OCI-LY3 (cell line): ENCODE measurements around the gene CMIP.

Source experiments
- H2AFZ ChIP-seq: fragments of 200-600, 300-600 bp; shearing (Covaris generic); 2 replicates; pipeline ENCODE4 v1.6.0; 2014; ENCODE audit warnings: antibody characterized with exemption, low read depth, low read length
- H3K27ac ChIP-seq: fragments of 200-600, 300-600 bp; sonication (generic); 2 replicates; pipeline ENCODE4 v1.5.1; 2014; ENCODE audit warnings: mild to moderate bottlenecking, low read length, moderate library complexity, mixed read lengths
- H3K27me3 ChIP-seq: fragments of 200-600, 300-600 bp; sonication (generic); 2 replicates; pipeline ENCODE4 v1.6.1; 2014; ENCODE audit warnings: low read depth, low read length, mixed read lengths
- H3K36me3 ChIP-seq: fragments of 200-600, 300-600 bp; sonication (generic); replicated peaks from 2 replicates; pipeline ENCODE3; 2014; ENCODE audit warnings: low read depth, low read length, mixed read lengths
- H3K4me1 ChIP-seq: fragments of 300-600, 200-600 bp; sonication (generic); 2 replicates; pipeline ENCODE4 v1.6.1; 2014; ENCODE audit warnings: low read length, mixed read lengths
- H3K4me2 ChIP-seq: fragments of 200-600, 300-600 bp; sonication (generic); 2 replicates; pipeline ENCODE4 v1.6.1; 2014; ENCODE audit warnings: low read length, mixed read lengths
- H3K4me3 ChIP-seq: fragments of 300-600, 200-600 bp; sonication (generic); 2 replicates; pipeline ENCODE4 v1.5.1; 2014; ENCODE audit warnings: antibody characterized with exemption, mild to moderate bottlenecking, low read length, moderate library complexity
- H3K79me2 ChIP-seq: fragments of 300-600, 200-600 bp; shearing (Covaris generic); 2 replicates; pipeline ENCODE4 v1.6.1; 2014; ENCODE audit warnings: mild to moderate bottlenecking, low read length, mixed read lengths
- H3K9ac ChIP-seq: fragments of 300-600, 200-600 bp; shearing (Covaris generic); 2 replicates; pipeline ENCODE4 v1.6.0; 2014; ENCODE audit warnings: mild to moderate bottlenecking, low read length, moderate library complexity
- H3K9me3 ChIP-seq: fragments of 200-600, 300-600 bp; shearing (Covaris generic); 2 replicates; pipeline ENCODE4 v1.6.1; 2014; ENCODE audit warnings: low read length, mixed read lengths; ENCODE audit not compliant: insufficient read depth
- H4K20me1 ChIP-seq: fragments of 200-600, 300-600 bp; sonication (generic); 2 replicates; pipeline ENCODE4 v1.6.1; 2016; ENCODE audit warnings: low read length, mixed read lengths; ENCODE audit not compliant: insufficient read depth
- EZH2phosphoT487 ChIP-seq: fragments of 200-600 bp; shearing (Covaris generic); IDR thresholded peaks from 2 replicates; pipeline ENCODE4 v1.6.1; 2018; ENCODE audit warnings: antibody characterized with exemption, mixed run types, low read depth
- TF ChIP-seq, protein P1 (sequence below): fragments of 200-600, 300-600 bp; sonication (generic); IDR thresholded peaks from 2 replicates; pipeline ENCODE4 v1.5.1; 2014; ENCODE audit warnings: antibody characterized with exemption, low read length, low read depth

Gene CMIP

DNA sequence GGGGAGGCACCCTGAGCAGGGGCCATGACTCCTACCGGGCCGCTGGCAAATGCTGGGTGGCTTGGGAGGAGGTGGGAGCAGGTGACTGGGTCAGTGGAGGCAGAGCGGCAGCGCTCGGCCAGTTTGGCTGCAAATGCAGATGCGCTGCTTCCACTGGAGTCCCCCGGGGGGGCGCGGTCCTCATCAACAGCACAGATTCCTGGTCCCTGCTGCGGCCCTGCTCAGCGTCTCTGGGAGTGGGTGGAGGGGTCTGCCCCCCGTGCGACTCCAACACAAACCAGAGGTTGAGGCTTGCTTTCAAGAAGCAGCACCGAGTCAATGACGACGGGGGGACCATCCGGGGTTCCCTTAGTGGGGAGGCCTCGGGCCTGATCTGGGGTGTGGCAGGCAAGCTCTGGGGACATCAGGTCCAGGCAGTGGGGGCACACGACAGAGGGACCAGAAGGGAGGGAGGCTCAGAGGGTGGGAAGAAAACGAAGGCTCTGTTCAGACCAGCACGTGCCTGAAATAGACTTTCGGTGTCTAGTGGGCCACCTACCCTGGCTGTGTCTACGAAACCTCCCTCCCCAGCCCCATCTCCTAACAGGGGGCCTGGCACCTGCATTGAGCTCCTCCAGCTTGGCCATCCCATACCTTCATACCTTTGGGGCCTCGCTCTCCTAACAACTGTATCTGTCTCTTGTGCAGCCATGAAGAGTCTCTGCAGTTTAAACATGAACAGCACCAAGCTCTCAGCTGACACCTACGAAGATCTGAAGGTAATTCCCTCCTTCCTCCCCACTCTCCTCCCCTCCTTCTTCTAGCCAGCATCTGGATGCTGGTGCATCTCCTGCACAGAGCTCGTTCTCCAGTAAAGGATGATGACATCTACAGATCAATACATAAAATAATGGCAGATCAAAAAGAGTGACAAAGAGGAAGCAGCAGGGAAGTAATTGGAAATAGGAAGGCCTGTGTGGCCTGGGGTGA, 262.0 kb downstream of the CMIP start:
- Histone ChIP-seq H3K4me2 (no peak overlapping the region), H3K36me3 (peaks cover 41% of the 10 kb centered on the region), H3K9me3 (no peaks in the 10 kb centered on the region), H3K27me3 (no peaks in the 10 kb centered on the region), H3K4me1 (no peaks in the 10 kb centered on the region), H3K27ac (no peak overlapping the region), H4K20me1 (no peaks in the 10 kb centered on the region), H3K4me3 (no peak overlapping the region), H3K9ac (no peak overlapping the region), H2AFZ (no peak overlapping the region), H3K79me2 (no peaks in the 10 kb centered on the region)
- TF ChIP-seq, protein P1, sequence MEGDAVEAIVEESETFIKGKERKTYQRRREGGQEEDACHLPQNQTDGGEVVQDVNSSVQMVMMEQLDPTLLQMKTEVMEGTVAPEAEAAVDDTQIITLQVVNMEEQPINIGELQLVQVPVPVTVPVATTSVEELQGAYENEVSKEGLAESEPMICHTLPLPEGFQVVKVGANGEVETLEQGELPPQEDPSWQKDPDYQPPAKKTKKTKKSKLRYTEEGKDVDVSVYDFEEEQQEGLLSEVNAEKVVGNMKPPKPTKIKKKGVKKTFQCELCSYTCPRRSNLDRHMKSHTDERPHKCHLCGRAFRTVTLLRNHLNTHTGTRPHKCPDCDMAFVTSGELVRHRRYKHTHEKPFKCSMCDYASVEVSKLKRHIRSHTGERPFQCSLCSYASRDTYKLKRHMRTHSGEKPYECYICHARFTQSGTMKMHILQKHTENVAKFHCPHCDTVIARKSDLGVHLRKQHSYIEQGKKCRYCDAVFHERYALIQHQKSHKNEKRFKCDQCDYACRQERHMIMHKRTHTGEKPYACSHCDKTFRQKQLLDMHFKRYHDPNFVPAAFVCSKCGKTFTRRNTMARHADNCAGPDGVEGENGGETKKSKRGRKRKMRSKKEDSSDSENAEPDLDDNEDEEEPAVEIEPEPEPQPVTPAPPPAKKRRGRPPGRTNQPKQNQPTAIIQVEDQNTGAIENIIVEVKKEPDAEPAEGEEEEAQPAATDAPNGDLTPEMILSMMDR: no peak
- no peak for TF ChIP-seq EZH2phosphoT487

DNA sequence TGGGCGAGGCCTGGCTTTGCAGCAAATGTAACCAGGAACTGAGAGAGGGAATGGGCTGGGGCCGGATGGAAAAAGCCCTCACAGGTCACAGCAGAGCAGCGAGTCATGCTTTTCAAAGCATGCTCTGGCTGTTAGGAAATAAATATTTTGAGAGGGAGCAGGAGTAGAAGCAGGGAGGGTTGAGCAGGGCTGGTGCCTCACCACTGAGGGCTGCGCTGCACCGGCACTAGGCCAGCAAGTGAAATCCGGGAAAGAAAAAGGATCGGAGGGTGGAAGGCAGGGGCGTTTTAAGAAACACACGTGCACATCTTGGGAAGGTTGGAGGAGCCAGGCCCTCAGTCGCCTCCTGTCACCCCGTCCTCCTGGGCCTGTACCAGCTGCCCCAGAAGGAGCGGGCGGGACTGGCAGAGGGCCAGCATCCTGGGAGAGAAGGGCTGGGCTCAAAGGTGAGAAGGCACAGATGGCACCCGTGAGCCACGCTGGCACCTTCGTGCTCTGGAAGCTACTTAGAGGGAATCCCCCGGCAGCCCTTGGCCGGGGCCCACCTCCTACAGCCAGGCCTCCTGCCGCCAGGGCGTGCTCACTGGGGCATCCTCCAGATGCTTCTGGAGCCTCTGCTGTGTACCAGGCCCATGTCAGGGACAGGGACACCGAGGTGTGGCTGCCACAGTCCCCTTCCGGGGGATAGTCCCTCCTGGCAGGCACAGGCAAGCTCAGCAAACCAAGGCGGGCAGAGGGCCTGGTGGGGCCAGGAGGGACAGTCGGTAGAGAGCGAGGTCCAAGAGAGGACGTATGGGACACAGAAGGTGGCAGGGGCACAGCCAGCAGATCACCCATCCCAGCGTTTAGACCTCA, 263.0 kb downstream of the CMIP start:
- Histone ChIP-seq H4K20me1 (no peaks in the 10 kb centered on the region), H3K36me3 (peaks cover 43% of the 10 kb centered on the region), H3K9me3 (no peaks in the 10 kb centered on the region), H3K27me3 (no peaks in the 10 kb centered on the region), H3K4me1 (no peaks in the 10 kb centered on the region), H3K27ac (no peak overlapping the region), H3K4me2 (no peak overlapping the region), H3K4me3 (no peak overlapping the region), H3K79me2 (no peaks in the 10 kb centered on the region), H3K9ac (no peak overlapping the region), H2AFZ (no peak overlapping the region)
- TF ChIP-seq, protein P1: no peak
- no peak for TF ChIP-seq EZH2phosphoT487

DNA sequence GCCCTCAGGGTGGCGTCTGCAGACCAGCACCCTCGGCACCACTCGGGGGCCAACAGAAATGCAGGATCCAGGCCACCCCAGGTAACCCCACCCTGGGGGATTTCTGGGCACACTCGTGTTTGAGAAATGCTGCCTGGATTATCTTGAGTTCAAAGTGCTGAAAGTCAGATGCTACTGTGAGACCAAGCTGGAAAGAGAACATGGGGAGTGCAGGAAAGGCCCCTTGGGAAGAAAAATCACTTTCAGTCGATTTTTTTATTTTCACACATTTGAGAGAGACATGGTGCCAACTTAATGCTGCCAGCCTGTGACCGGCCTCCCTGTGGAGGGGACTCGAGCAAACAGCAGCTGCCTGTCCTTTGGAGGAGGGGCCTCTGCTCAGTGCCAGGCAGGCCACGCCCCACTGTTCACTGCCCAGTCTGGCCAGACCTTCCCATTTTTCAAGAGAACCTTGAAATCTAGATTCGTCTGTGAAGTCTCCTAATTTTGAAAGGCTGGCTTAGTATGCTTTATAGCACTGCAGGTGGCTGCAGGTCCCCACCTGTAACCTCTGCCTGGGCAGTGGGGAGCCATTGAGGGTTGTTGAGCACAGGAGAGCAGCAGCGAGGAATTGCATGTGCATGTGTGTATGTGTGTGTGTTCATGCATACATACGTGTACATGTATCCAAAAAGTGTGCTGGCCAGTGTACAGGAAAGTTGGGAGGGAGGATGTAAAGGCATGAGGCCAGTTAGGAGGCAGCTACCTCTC, 263.8 kb downstream of the CMIP start:
- no peaks in the 10 kb centered on the region for H3K9me3 ChIP-seq
- H3K27ac ChIP-seq: no peak overlapping the region
- no peak overlapping the region for H3K4me3 ChIP-seq
- H3K27me3 ChIP-seq: no peaks in the 10 kb centered on the region
- no peaks in the 10 kb centered on the region for H3K4me1 ChIP-seq
- no peak overlapping the region for H3K9ac ChIP-seq
- no peaks in the 10 kb centered on the region for H3K79me2 ChIP-seq
- no peak for TF ChIP-seq EZH2phosphoT487
- TF ChIP-seq, protein P1: no peak
- H4K20me1 ChIP-seq: no peaks in the 10 kb centered on the region
- H2AFZ ChIP-seq: no peak overlapping the region
- H3K36me3 ChIP-seq: peaks cover 35% of the 10 kb centered on the region
- H3K4me2 ChIP-seq: no peak overlapping the region
